ENCODE measurements around the gene RALGAPB. TPM values are rescaled to one million over a fixed set of nuclear protein-coding genes. Genes with fewer than 3 reads are reported as not detected.
A peak's percentile ranks its signal among the peaks of the same experiment; 100 is the strongest.
"Not testable (repeated sequence)": the region's sequence is repeated elsewhere in the genome, so short reads cannot be mapped to it uniquely, and the experiment has no call there.

The RALGAPB gene
- total and polyA plus RNA-seq, 11 donors, result 7.6 to 31.4 (median 26.0) TPM

DNA sequence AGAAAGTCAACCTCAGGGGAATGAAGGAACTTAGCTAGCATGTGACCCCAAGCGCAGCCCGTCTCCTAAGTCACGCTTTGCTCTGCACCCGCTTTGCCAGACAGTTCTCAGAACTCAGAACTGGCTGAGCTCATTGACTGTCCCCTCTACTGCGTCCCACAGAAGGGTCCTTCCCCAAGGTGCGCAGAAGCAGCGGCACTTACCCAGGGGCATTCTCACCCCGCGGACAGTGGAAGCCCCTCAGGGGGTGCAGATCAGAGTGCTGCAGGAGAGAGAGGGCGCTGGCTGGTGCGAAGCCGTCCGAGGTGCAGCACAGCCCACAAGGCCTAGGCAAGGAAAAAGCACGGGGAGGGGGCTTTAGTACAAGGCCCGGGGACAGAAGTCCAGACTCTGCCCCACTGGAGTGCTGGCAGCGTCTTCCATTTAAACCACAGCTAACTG, 38.3 kb upstream of the RALGAPB start:
- intact Hi-C loops (cut with DNase I), result loop anchor here in 1 of 10 donors (2.0 kb wide), 1 partner anchor 38 kb away; the partner anchor contains the start of gene RALGAPB
- 22 to 25% (median 23%) methylated on average over 15 to 16 of the region's 16 CpGs for WGBS, 4 donors
- TF ChIP-seq POLR2A (IDR thresholded peaks at IDR 0.05), result no peak
- TF ChIP-seq, protein P1, sequence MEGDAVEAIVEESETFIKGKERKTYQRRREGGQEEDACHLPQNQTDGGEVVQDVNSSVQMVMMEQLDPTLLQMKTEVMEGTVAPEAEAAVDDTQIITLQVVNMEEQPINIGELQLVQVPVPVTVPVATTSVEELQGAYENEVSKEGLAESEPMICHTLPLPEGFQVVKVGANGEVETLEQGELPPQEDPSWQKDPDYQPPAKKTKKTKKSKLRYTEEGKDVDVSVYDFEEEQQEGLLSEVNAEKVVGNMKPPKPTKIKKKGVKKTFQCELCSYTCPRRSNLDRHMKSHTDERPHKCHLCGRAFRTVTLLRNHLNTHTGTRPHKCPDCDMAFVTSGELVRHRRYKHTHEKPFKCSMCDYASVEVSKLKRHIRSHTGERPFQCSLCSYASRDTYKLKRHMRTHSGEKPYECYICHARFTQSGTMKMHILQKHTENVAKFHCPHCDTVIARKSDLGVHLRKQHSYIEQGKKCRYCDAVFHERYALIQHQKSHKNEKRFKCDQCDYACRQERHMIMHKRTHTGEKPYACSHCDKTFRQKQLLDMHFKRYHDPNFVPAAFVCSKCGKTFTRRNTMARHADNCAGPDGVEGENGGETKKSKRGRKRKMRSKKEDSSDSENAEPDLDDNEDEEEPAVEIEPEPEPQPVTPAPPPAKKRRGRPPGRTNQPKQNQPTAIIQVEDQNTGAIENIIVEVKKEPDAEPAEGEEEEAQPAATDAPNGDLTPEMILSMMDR (IDR thresholded peaks at IDR 0.05), result no peak
- Histone ChIP-seq H3K4me3 (peak overlapping the region; percentile 61 to 93 (median 78)), H3K36me3 (peaks cover 3 to 50% (median 46%) of the 10 kb centered on the region in 9 donors), H3K27me3 (no peaks in the 10 kb centered on the region), H3K4me1 (peaks cover 0 to 25% (median 10%) of the 10 kb centered on the region in 12 donors), H3K27ac (peak overlapping the region; percentile 49 to 89 (median 80)), H3K9me3 (peaks cover 0 to 8% (median 0%) of the 10 kb centered on the region in 12 donors)
- ATAC-seq, result peak; percentile 9 to 31 (median 21)
- DNase-seq, result no peak

DNA sequence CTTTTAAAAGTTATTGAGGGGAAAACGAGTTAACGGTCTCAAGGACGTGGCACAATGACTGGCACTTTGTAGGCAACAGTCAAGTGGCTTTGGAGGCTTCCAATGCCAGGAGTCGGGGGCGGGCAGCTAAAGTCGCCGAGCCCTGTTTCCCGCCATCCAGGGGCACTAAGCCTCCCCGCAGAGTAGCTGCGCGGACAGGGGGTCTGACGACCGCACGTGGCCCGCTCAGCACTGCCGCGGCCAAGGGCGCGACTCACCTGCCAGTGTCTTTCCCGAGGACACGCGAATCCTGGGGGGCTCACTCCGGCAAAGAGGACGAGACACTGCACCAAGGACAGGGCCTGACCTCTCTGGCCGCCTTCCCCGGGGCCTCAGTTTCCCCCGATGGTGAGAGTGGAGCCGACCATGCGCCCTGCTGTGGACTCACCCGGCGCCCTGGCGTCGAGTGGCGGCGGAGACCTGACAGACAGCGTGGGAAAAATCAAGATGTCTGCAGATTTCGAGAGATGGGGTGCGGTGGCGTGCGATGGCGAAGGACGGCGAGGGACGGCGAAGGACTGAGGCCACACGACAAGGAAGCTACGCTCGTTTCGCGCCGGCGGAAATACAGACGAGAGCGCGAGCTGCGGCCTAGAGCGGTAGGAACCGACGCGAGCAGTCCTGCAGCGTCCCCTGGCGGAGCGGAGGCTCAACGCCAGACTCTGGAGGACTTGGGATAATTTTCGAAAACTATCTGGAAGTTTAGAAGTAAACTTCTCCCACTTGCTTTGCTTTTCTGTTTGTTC, 37.7 kb upstream of the RALGAPB start, which contains the start of gene SNHG17:
Gene SNHG17 (minus strand): TSS at position 559 of the 785 bp plus-strand sequence.
- Histone ChIP-seq H3K4me3 (peak within 1 kb of the TSS; percentile 61 to 93 (median 78)), H3K36me3 (peaks cover 3 to 43% (median 39%) of the 10 kb centered on the region in 9 donors), H3K27me3 (no peaks in the 10 kb centered on the region), H3K4me1 (peaks cover 0 to 25% (median 10%) of the 10 kb centered on the region in 12 donors), H3K27ac (peak within 1 kb of the TSS; percentile 49 to 89 (median 80)), H3K9me3 (peaks cover 0 to 8% (median 0%) of the 10 kb centered on the region in 12 donors)
- TF ChIP-seq, protein P1 (IDR thresholded peaks at IDR 0.05), result peak; percentile 99 to 100 (median 100)
- peak in 1 of 2 donors; percentile 71 for TF ChIP-seq POLR2A (IDR thresholded peaks at IDR 0.05)
- intact Hi-C loops (cut with DNase I), result loop anchor here in 5 of 10 donors (1.0 to 5.0 kb wide), 5 partner anchors 11 to 42 kb away; partner anchors contain the start of gene RALGAPB (in 3 of the 5)
- ATAC-seq (peak; percentile 65 to 90 (median 85)), DNase-seq (peak; percentile 88 to 94 (median 91))
- WGBS, 4 donors, result 3 to 9% (median 5%) methylated on average over 40 to 65 of the region's 65 CpGs

DNA sequence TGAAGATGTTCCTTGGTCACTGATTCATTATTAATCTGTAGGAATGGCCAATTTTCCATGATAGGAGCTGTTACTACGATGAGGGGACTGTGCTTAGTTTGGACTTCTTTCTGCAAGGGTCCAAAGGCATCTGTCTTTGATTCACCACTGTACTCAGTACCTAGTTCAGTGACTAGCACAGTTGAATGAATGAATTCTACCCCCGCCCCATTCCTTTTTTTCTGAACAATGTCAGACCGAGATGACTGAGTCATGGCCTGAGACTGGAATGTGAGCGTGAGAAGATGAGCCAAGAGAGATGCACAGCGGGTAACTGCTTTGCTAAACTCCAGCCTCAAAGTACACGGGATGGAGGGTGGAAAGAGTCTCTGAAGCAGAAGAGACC, 37.1 kb upstream of the RALGAPB start:
- H3K27me3 ChIP-seq, result no peaks in the 10 kb centered on the region
- peak overlapping the region in 4 of 12 donors; percentile 61 to 89 (median 84) for H3K4me3 ChIP-seq
- DNase-seq, result no peak
- peak overlapping the region in 4 of 12 donors; percentile 63 to 88 (median 80) for H3K27ac ChIP-seq
- H3K36me3 ChIP-seq, result peaks cover 3 to 37% (median 33%) of the 10 kb centered on the region in 9 donors
- 68 to 74% (median 71%) methylated on average over 6 of the region's 6 CpGs for WGBS, 4 donors
- TF ChIP-seq, protein P1 (IDR thresholded peaks at IDR 0.05), result peak in 4 of 12 donors; percentile 3 to 15 (median 5)
- no peak for TF ChIP-seq POLR2A (IDR thresholded peaks at IDR 0.05)
- H3K9me3 ChIP-seq, result peaks cover 0 to 8% (median 0%) of the 10 kb centered on the region in 12 donors
- intact Hi-C loops (cut with DNase I), result loop anchor here in 5 of 10 donors (1.0 to 5.0 kb wide), 5 partner anchors 11 to 42 kb away; partner anchors contain the start of gene RALGAPB (in 3 of the 5)
- H3K4me1 ChIP-seq, result peaks cover 0 to 25% (median 10%) of the 10 kb centered on the region in 12 donors
- no peak for ATAC-seq

DNA sequence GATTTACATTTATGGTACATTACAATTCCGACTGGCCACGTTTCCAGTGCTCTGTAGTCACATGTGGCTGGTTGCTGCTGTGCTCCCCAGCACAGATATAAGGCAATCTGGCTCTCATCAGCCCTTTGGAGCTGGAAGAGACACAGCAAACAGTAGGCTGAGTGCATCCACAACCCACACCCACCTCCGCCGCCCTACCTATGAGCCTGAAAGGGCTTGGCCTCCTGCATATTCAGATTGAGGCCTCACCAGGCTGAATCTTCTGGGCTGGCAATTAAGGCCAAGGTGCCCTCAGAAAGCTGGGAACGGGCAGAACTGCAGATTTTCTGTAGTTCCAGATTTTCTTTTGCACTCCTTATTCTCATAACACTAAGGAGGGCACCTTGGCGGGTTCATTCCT, 34.8 kb upstream of the RALGAPB start:
- Histone ChIP-seq H3K27ac (no peak overlapping the region), H3K9me3 (no peaks in the 10 kb centered on the region), H3K4me3 (no peak overlapping the region), H3K27me3 (no peaks in the 10 kb centered on the region), H3K4me1 (peaks cover 0 to 18% (median 10%) of the 10 kb centered on the region in 12 donors), H3K36me3 (peaks cover 0 to 15% (median 11%) of the 10 kb centered on the region in 9 donors)
- DNase-seq (no peak), ATAC-seq (no peak)
- intact Hi-C loops (cut with DNase I), result loop anchor here in 2 of 10 donors (5.0 kb wide), 2 partner anchors 35 to 40 kb away; partner anchors contain the start of gene RALGAPB (in 1 of the 2)
- WGBS, 4 donors, result 82 to 87% (median 86%) methylated on average over 6 of the region's 6 CpGs
- no peak for TF ChIP-seq POLR2A (IDR thresholded peaks at IDR 0.05)
- TF ChIP-seq, protein P1 (IDR thresholded peaks at IDR 0.05), result no peak

DNA sequence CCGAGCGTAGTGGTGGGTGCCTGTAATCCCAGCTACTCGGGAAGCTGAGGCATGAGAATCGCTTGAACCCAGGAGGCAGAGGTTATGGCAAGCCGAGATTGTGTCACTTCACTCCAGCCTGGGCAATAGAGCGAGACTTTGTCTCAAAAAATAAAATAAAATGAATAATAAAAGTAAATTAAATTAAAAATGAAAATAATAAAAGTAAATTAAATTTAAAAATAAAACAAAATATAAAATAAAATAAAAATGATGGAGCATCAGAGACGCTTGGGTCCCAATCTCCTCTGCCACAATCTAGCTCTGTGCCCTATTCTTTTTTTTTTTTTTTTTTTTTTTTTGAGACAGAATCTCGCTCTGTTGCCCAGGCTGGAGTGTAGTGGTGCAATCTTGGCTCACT, 31.5 kb upstream of the RALGAPB start:
- H3K9me3 ChIP-seq; intact Hi-C loops (cut with DNase I); H3K4me1 ChIP-seq; ATAC-seq; DNase-seq; H3K4me3 ChIP-seq; H3K27ac ChIP-seq; H3K27me3 ChIP-seq; H3K36me3 ChIP-seq: not testable (repeated sequence)
- 88 to 97% (median 94%) methylated on average over 8 of the region's 8 CpGs for WGBS, 4 donors

Measured in heart left ventricle (tissue), 16 donors.